HepG2 (cell line): ENCODE data around the gene LENG1. TPM values are rescaled to one million over a fixed set of nuclear protein-coding genes. Genes with fewer than 3 reads are reported as not detected.

Source experiments
- EHMT2 ChIP-seq: fragments of 200-600 bp; sonication (generic); IDR thresholded peaks from 2 replicates; pipeline ENCODE4 v1.7.0; 2017; ENCODE audit warnings: antibody characterized with exemption, low read depth, low read length, borderline replicate concordance
- ERF ChIP-seq: IDR thresholded peaks from 2 replicates; pipeline ENCODE4 v1.6.1; 2018; ENCODE audit warnings: missing biosample characterization, missing genetic modification reagents
- GTF2F1 ChIP-seq: fragments of 150-350 bp; IDR thresholded peaks from 2 replicates; pipeline ENCODE4 v1.6.1; 2014; ENCODE audit warnings: low read length
- HOMEZ ChIP-seq: IDR thresholded peaks from 2 replicates; pipeline ENCODE4 v1.6.1; 2016; ENCODE audit warnings: low read depth
- MTERF4 ChIP-seq: sonication (generic); formaldehyde crosslinking; IDR thresholded peaks from 2 replicates; pipeline ENCODE4 v1.8.0; 2023; ENCODE audit warnings: mild to moderate bottlenecking, missing genetic modification reagents
- POLR2AphosphoS2 ChIP-seq: IDR thresholded peaks from 2 replicates; pipeline ENCODE4 v1.6.1; 2011; ENCODE audit warnings: low read depth, low read length, improper control_type of control experiment
- PRDM10 ChIP-seq: sonication (generic); formaldehyde crosslinking; IDR thresholded peaks from 2 replicates; pipeline ENCODE4 v1.4.0; 2020; ENCODE audit warnings: low read depth, missing genetic modification reagents
- RBFOX2 ChIP-seq: fragments of 200-400 bp; formaldehyde crosslinking; IDR thresholded peaks from 2 replicates; pipeline ENCODE4 v1.6.1; 2017; ENCODE audit warnings: low read depth, mild to moderate bottlenecking, low read length
- SETDB1 ChIP-seq: sonication (generic); formaldehyde crosslinking; IDR thresholded peaks from 2 replicates; pipeline ENCODE4 v1.5.1; 2020; ENCODE audit warnings: missing genetic modification reagents, mild to moderate bottlenecking, borderline replicate concordance
- STAG1 ChIP-seq: sonication (generic); formaldehyde crosslinking; IDR thresholded peaks from 2 replicates; pipeline ENCODE4 v1.4.0; 2020; ENCODE audit warnings: missing genetic modification reagents
- THAP7 ChIP-seq: sonication (generic); formaldehyde crosslinking; IDR thresholded peaks from 2 replicates; pipeline ENCODE4 v1.8.1; 2023; ENCODE audit warnings: mild to moderate bottlenecking, missing genetic modification reagents
- THAP9 ChIP-seq: sonication (generic); formaldehyde crosslinking; IDR thresholded peaks from 2 replicates; pipeline ENCODE4; 2020; ENCODE audit warnings: missing genetic modification reagents, mild to moderate bottlenecking, borderline replicate concordance
- TIGD3 ChIP-seq: sonication (generic); formaldehyde crosslinking; IDR thresholded peaks from 2 replicates; pipeline ENCODE4 v1.5.1; 2020; ENCODE audit warnings: mild to moderate bottlenecking, missing genetic modification reagents, borderline replicate concordance
- ZFP1 ChIP-seq: IDR thresholded peaks from 2 replicates; pipeline ENCODE4 v1.6.1; 2016
- ZNF263 ChIP-seq: sonication (generic); formaldehyde crosslinking; IDR thresholded peaks from 2 replicates; pipeline ENCODE4 v1.4.0; 2020; ENCODE audit warnings: missing genetic modification reagents
- ZNF292 ChIP-seq: sonication (generic); formaldehyde crosslinking; IDR thresholded peaks from 2 replicates; pipeline ENCODE4 v1.8.1; 2022; ENCODE audit warnings: mild to moderate bottlenecking, low read depth, missing genetic modification reagents, borderline replicate concordance
- ZNF775 ChIP-seq: sonication (generic); formaldehyde crosslinking; IDR thresholded peaks from 2 replicates; pipeline ENCODE4 v1.4.0; 2020; ENCODE audit warnings: missing genetic modification reagents, mild to moderate bottlenecking, moderate library complexity, borderline replicate concordance
- polyA plus RNA-seq, 8 experiments: library from polyadenylated mRNA; depleted of rRNA in 3 of 8; stranded (reverse) in 7 of 8; unstranded in 1 of 8; fragments of >200 nt; fragmentation: Illumina TruSeq in 4 of 8; extraction: Trizol in 4 of 8; gene quantifications; 2 replicates each; pipeline versions ENCODE4 v1.2.1 to v1.2.3, GENCODE V29; 2011 to 2016; ENCODE audit warnings: low read depth in 4 of 8, missing spikeins in 1 of 8, mixed read lengths in 1 of 8; ENCODE audit not compliant: insufficient read depth in 1 of 8
- total RNA-seq, 5 experiments: library from RNA; depleted of rRNA; stranded (reverse); fragments of >200 nt; fragmentation: Illumina TruSeq; extraction: Trizol; gene quantifications; 2 replicates each; pipeline ENCODE4 v1.2.3, GENCODE V29; 2016; ENCODE audit warnings: low read depth in 1 of 5

The LENG1 gene
- total and polyA plus RNA-seq, 2 of the 13 experiments (the other 11 are each of a cell fraction or from before 2014, with no cell fraction given), result 1.8 to 3.8 TPM

- no peak for TF ChIP-seq PRDM10 (CRISPR knock-in tag)
- no peak for TF ChIP-seq GTF2F1
- TF ChIP-seq THAP9, result 0 out of 2 replicates have a peak, but pooled peaks have one; percentile 38
- TF ChIP-seq STAG1 (CRISPR knock-in tag), result no peak
- no peak for TF ChIP-seq RBFOX2
- TF ChIP-seq SETDB1, result no peak
- TF ChIP-seq POLR2AphosphoS2, result peak; percentile 75
- no peak for TF ChIP-seq ERF (CRISPR knock-in tag)
- no peak for TF ChIP-seq ZNF775 (CRISPR knock-in tag)
- TF ChIP-seq ZFP1 (CRISPR knock-in tag), result no peak; the same call in 1 of the 2 replicates
- TF ChIP-seq EHMT2, result no peak
- TF ChIP-seq MTERF4, result no peak
- no peak for TF ChIP-seq ZNF263 (CRISPR knock-in tag)
- TF ChIP-seq TIGD3 (CRISPR knock-in tag), result no peak
- TF ChIP-seq ZNF292 (CRISPR knock-in tag), result no peak
- no peak for TF ChIP-seq THAP7 (CRISPR knock-in tag)
- TF ChIP-seq HOMEZ (CRISPR knock-in tag), result no peak
These were observed 48.7 kb upstream of the LENG1 start (continued) for GRCh38 chr19:54207983-54208783.
